Lower lobe of right lung (tissue), 2 donors: ENCODE data around the gene MECR. TPM values are rescaled to one million over a fixed set of nuclear protein-coding genes. Genes with fewer than 3 reads are reported as not detected.
"Not testable (repeated sequence)": the region's sequence is repeated elsewhere in the genome, so short reads cannot be mapped to it uniquely, and the experiment has no call there.

ENCODE experiments used
- ATAC-seq, 2 donors: fragments of 200-7000 bp; cut with Tn5 transposase; one replicate each; pipeline ENCODE4 v1.9.1; 2020 to 2022; ENCODE audit warnings: mild to moderate bottlenecking in 2 of 2, moderate library complexity in 2 of 2
- DNase-seq: peaks from one replicate; pipeline ENCODE4 v3.0.0-alpha.2; 2020
- H3K27ac ChIP-seq: fragments of 200-600 bp; one replicate; pipeline ENCODE4 v1.8.0; 2022
- H3K27me3 ChIP-seq: fragments of 200-600 bp; one replicate; pipeline ENCODE4 v1.8.0; 2022; ENCODE audit warnings: low read depth
- H3K36me3 ChIP-seq: fragments of 200-600 bp; one replicate; pipeline ENCODE4 v1.8.0; 2022; ENCODE audit warnings: mild to moderate bottlenecking
- H3K4me1 ChIP-seq: fragments of 200-600 bp; one replicate; pipeline ENCODE4 v1.8.0; 2022
- H3K4me3 ChIP-seq: fragments of 200-600 bp; one replicate; pipeline ENCODE4 v1.8.0; 2022; ENCODE audit warnings: mild to moderate bottlenecking
- H3K9me3 ChIP-seq: fragments of 200-600 bp; one replicate; pipeline ENCODE4 v1.8.0; 2022
- CTCF ChIP-seq: fragments of 200-600 bp; IDR thresholded peaks from one replicate; pipeline ENCODE4 v1.8.0; 2022; ENCODE audit warnings: antibody characterized with exemption, mild to moderate bottlenecking
- intact Hi-C: fragments of 100-400 bp; cut with DNase I; formaldehyde crosslinking; loops from one replicate; pipeline ENCODE4 v1.11.0; 2022
- total RNA-seq: library from RNA; stranded (reverse); fragmentation: NEBNext Ultra II Directional; extraction: Animal tissue kit (Norgen Biotek cat#: 25700); gene quantifications from one replicate; pipeline ENCODE4 v1.2.1, GENCODE V29; 2021
- donor health status: DM: no; HTN: yes; CAD: no; lungs with severe emphysema.

Gene MECR
- total RNA-seq, 1 donor from 2014 or later, result 16.9 TPM

GRCh38 chr1:29152046-29152805 is 78.5 kb downstream of the MECR start:
- Histone ChIP-seq H3K27me3 (no peaks in the 10 kb centered on the region), H3K4me3 (no peak overlapping the region), H3K27ac (no peak overlapping the region), H3K36me3 (peaks cover 100% of the 10 kb centered on the region), H3K4me1 (peaks cover 14% of the 10 kb centered on the region), H3K9me3 (no peaks in the 10 kb centered on the region)
- no peak for TF ChIP-seq CTCF
- intact Hi-C loops, result no loop called here
- DNase-seq (no peak), ATAC-seq (no peak)

GRCh38 chr1:29150346-29150745 is 80.4 kb downstream of the MECR start:
- peaks cover 100% of the 10 kb centered on the region for H3K36me3 ChIP-seq
- ATAC-seq, H3K27ac ChIP-seq, DNase-seq, H3K4me1 ChIP-seq, H3K4me3 ChIP-seq, H3K27me3 ChIP-seq, H3K9me3 ChIP-seq, intact Hi-C loops: not testable (repeated sequence)

DNA sequence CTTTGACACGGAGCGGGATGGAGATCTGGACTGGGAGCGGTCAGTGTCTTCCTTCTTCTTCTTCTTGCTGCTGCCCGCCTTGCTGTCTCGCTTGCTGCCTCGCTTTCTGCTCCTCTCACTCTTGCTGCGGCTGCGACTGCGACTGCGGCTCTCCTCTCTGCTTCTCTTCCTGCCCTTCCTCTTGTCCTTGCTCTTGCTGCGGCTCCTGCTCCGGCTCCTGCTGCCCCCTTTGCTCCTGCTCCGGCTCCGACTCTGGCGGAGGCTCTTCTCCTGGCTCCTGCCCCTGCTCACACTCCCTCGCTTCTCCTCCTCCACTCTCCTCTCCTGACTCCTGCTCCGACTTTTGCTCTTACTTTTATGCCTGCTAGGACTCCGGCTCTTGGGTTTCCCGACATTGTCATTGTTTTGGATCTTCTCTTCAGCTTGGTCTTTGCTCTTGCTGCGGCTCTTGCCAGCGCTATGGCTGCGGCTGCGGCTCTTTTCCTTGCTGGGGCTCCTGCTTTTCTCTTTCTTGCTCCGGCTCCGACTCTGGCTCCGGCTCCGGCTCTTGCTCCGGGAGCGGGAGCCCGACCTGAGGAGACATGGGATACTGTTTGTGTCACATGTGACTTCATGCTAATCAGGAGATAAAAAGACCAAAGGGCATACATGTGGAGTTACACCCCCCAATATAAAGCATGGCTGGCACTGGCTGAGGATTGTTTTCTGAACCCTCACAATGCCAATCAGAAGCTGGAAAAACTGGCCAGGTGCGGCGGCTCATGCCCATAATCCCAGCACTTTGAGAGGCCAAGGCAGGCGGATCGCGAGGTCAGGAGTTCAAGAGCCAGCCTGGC is 81.9 kb downstream of the MECR start:
- no peak for TF ChIP-seq CTCF
- no peak for ATAC-seq
- intact Hi-C loops, result no loop called here
- peak; percentile 28 for DNase-seq
- H3K27ac ChIP-seq, result no peak overlapping the region
- no peaks in the 10 kb centered on the region for H3K9me3 ChIP-seq
- peaks cover 96% of the 10 kb centered on the region for H3K36me3 ChIP-seq
- H3K4me1 ChIP-seq, result peaks cover 5% of the 10 kb centered on the region
- H3K27me3 ChIP-seq, result no peaks in the 10 kb centered on the region
- H3K4me3 ChIP-seq, result no peak overlapping the region

DNA sequence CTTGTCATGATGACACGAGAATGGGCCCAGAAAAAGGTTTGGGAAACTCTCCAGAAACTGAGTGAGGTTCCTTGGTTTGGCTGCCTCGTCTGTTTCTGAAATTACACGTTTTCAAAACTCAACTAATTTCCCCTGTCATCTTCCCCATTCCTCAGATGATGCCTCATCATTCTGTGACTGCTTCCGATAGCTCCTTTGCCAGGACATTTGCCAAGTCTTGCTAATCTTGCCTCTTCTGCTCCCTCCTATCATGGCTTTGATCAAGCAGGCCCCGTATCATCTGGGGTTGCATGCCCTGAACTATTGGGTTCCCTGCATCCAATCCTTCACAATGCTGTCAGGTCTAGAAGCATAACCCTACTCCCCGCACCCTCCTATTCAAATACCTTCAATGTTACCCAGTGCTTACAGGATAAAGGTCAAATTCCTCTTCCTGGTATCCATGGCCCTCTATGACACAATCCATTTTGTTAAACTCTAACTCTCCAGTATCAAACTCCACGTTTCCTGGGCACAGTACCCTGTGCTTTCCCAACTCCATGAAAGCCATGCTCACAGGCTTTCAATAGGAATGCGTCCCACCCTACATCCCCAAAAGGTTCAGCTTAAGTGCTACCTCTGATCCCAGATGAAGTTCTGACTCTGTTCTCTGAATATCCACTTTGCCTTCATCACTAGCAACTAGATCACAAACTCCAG is 84.8 kb downstream of the MECR start:
- peak; percentile 9 to 31 for ATAC-seq
- DNase-seq, result no peak
- Histone ChIP-seq H3K4me1 (peaks cover 5% of the 10 kb centered on the region), H3K4me3 (no peak overlapping the region), H3K27ac (no peak overlapping the region), H3K36me3 (peaks cover 67% of the 10 kb centered on the region), H3K27me3 (no peaks in the 10 kb centered on the region), H3K9me3 (no peaks in the 10 kb centered on the region)
- TF ChIP-seq CTCF, result no peak
- intact Hi-C loops, result no loop called here

GRCh38 chr1:29144178-29144577 is 86.6 kb downstream of the MECR start:
- H3K36me3 ChIP-seq, result peaks cover 50% of the 10 kb centered on the region
- TF ChIP-seq CTCF, result no peak

More at GRCh38 chr1:29144178-29144577, 86.6 kb downstream of the MECR start:
- Histone ChIP-seq H3K4me1 (peaks cover 5% of the 10 kb centered on the region), H3K27me3 (no peaks in the 10 kb centered on the region), H3K4me3 (no peak overlapping the region), H3K9me3 (no peaks in the 10 kb centered on the region), H3K27ac (no peak overlapping the region)
- intact Hi-C loops, result no loop called here
- DNase-seq (no peak), ATAC-seq (no peak)
